Measurements from ENCODE around the gene TXK. TPM values are rescaled to one million over a fixed set of nuclear protein-coding genes. Genes with fewer than 3 reads are reported as not detected.

The TXK gene
- total RNA-seq, 1 experiment from 2014 or later: 1.7 TPM

- CTCF ChIA-PET: no interaction called here
- TF ChIP-seq CTCF (IDR thresholded peaks at IDR 0.05 in 2 of 3, conservative IDR thresholded peaks at IDR 0.05 in 1 of 3; ENCODE audit: borderline replicate concordance in 1 of 3, insufficient read depth in 1 of 3, low read depth in 2 of 3, low read length in 2 of 3) (no peak), CBX3 (IDR thresholded peaks at IDR 0.05; ENCODE audit: low read depth) (no peak), FOSL1 (IDR thresholded peaks at IDR 0.05; ENCODE audit: low read depth) (no peak), POLR2AphosphoS5 (IDR thresholded peaks at IDR 0.05; ENCODE audit: low read depth, low read length) (no peak; the same call in 1 of the 2 replicates), ZFX (IDR thresholded peaks at IDR 0.05) (no peak), ELF1 (IDR thresholded peaks at IDR 0.05; ENCODE audit: borderline replicate concordance, low read depth) (no peak), MAX (IDR thresholded peaks at IDR 0.05) (peak; percentile 60), EGR1 (IDR thresholded peaks at IDR 0.05; ENCODE audit: low read depth) (peak; percentile 85)
Measured at GRCh38 chr4:48017108-48017571, 116.9 kb downstream of the TXK start.

More at GRCh38 chr4:48017108-48017571, 116.9 kb downstream of the TXK start:
- DNase-seq (ENCODE audit: low read depth, low spot score) (peak; percentile 51), ATAC-seq (peak; percentile 73)
- Histone ChIP-seq H3K4me1 (ENCODE audit: control insufficient read depth in 1 of 2, insufficient read depth in 2 of 2, low read length in 2 of 2) (peaks cover 6 to 11% of the 10 kb centered on the region in 2 experiments; a peak in 2 of 4 replicates), H3K4me3 (replicated peaks in 1 of 2; ENCODE audit: low read depth in 1 of 2, low read length in 2 of 2) (peak overlapping the region; percentile 70 to 73), H2AFZ (ENCODE audit: low read depth, low read length, poor library complexity, severe bottlenecking) (peak overlapping the region; percentile 34), H3K9ac (ENCODE audit: low read length) (peak overlapping the region; percentile 87), H3K79me2 (ENCODE audit: insufficient read depth, low read length) (peaks cover 8% of the 10 kb centered on the region; the same call in 1 of the 2 replicates), H3K9me3 (ENCODE audit: control insufficient read depth in 1 of 2, insufficient read depth in 1 of 2, low read depth in 1 of 2, low read length in 2 of 2) (no peaks in the 10 kb centered on the region), H4K20me1 (ENCODE audit: insufficient read depth) (no peaks in the 10 kb centered on the region), H3K4me2 (ENCODE audit: low read length) (peak overlapping the region; percentile 90), H3K9me2 (ENCODE audit: insufficient read depth) (no peaks in the 10 kb centered on the region), H3K27me3 (ENCODE audit: insufficient read depth, low read length) (no peaks in the 10 kb centered on the region), H3K36me3 (ENCODE audit: control insufficient read depth in 1 of 2, insufficient read depth in 2 of 2, low read length in 2 of 2) (no peaks in the 10 kb centered on the region), H3K27ac (ENCODE audit: low read depth, low read length) (peak overlapping the region; percentile 63)
- TSS peak; percentile 76 for BruUV-seq (replicated peaks)
- intact Hi-C loops (cut with micrococcal nuclease): loop anchor here (5.0 kb wide), 1 partner anchor 70 kb away; no protein-coding TSS in a partner anchor
- ChIA-PET RAD21 (ENCODE audit: low non-redundant PET in 1 of 2, low total read pairs in 2 of 2, uncharacterized antibody in 2 of 2, unreplicated experiment in 2 of 2) (no interaction called here), POLR2A (no interaction called here)

Other genes with a start within 250 kb of the TXK start
- gene NFXL1, start 219.7 kb downstream of the TXK start, total RNA-seq (2021; ENCODE audit: unreplicated experiment): 26.8 TPM
- 2.1 TPM for gene CNGA1, start 117.6 kb downstream of the TXK start, total RNA-seq (2021; ENCODE audit: unreplicated experiment)
- 7.0 TPM for gene NIPAL1, start 117.5 kb downstream of the TXK start, total RNA-seq (2021; ENCODE audit: unreplicated experiment)
- gene TEC, start 135.6 kb upstream of the TXK start, total RNA-seq (2021; ENCODE audit: unreplicated experiment): 4.5 TPM
- gene SLAIN2, start 207.3 kb upstream of the TXK start, total RNA-seq (2021; ENCODE audit: unreplicated experiment): 50.3 TPM

All from HCT116 (cell line).